ENCODE measurements around the gene KIF3B. TPM values are rescaled to one million over a fixed set of nuclear protein-coding genes. Genes with fewer than 3 reads are reported as not detected.

The KIF3B gene
- polyA plus RNA-seq, 1 donor (not counting 4 experiments of a cell fraction or from before 2014, with no cell fraction given), result 20.3 TPM

DNA sequence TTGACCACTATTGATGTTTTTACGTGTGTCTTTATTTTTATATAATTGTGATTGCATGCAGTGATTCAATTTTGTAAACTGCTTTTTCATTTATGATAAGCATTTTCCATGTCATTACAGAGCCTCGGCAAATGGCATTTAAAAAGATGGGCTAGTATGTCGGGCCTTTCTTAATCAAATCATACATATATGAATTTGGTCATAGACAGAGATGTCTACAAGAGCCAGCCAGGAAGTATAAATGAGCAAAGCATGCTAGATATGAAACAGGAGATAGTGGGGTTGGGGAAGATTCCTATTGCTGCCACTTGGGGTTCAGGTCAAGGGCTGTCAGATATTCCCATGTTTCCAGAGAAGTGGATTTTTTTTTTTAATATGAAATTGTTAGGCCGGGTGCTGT is 20.0 kb downstream of the KIF3B start:
- DNase-seq (ENCODE audit: low read depth, low spot score) (no peak), FAIRE-seq (no peak)
- no peaks in the 10 kb centered on the region for H3K9me3 ChIP-seq (ENCODE audit: control insufficient read depth, low read depth, low read length)
- dilution Hi-C loops (cut with MboI; ENCODE audit: extremely low pct_ligation_motif_present, low sequenced_read_pairs), result no loop called here
- H2AFZ ChIP-seq (ENCODE audit: control insufficient read depth, low read length), result no peak overlapping the region
- no peak overlapping the region for H3K27ac ChIP-seq (ENCODE audit: control insufficient read depth, insufficient read depth, low read length)
- H3K4me1 ChIP-seq (ENCODE audit: control insufficient read depth, extremely low read depth, insufficient read depth, low read length), result no peaks in the 10 kb centered on the region
- peaks cover 0 to 2% of the 10 kb centered on the region in 2 experiments for H3K36me3 ChIP-seq (ENCODE audit: control insufficient read depth in 2 of 2, extremely low read depth in 1 of 2, insufficient read depth in 2 of 2, low read length in 2 of 2)
- no peak overlapping the region for H3K4me3 ChIP-seq (ENCODE audit: control insufficient read depth in 2 of 3, extremely low read depth in 1 of 3, insufficient read depth in 2 of 3, low read depth in 1 of 3, low read length in 3 of 3)
- no peaks in the 10 kb centered on the region for H4K20me1 ChIP-seq (ENCODE audit: control insufficient read depth, extremely low read depth, insufficient read depth, low read length)
- TF ChIP-seq, protein P1, sequence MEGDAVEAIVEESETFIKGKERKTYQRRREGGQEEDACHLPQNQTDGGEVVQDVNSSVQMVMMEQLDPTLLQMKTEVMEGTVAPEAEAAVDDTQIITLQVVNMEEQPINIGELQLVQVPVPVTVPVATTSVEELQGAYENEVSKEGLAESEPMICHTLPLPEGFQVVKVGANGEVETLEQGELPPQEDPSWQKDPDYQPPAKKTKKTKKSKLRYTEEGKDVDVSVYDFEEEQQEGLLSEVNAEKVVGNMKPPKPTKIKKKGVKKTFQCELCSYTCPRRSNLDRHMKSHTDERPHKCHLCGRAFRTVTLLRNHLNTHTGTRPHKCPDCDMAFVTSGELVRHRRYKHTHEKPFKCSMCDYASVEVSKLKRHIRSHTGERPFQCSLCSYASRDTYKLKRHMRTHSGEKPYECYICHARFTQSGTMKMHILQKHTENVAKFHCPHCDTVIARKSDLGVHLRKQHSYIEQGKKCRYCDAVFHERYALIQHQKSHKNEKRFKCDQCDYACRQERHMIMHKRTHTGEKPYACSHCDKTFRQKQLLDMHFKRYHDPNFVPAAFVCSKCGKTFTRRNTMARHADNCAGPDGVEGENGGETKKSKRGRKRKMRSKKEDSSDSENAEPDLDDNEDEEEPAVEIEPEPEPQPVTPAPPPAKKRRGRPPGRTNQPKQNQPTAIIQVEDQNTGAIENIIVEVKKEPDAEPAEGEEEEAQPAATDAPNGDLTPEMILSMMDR (optimal IDR thresholded peaks at IDR 0.05 in 1 of 3, IDR thresholded peaks at IDR 0.05 in 1 of 3, conservative IDR thresholded peaks at IDR 0.05 in 1 of 3; ENCODE audit: extremely low read depth in 1 of 3, insufficient read depth in 2 of 3, low read length in 3 of 3), result no peak
- no peak for TF ChIP-seq EZH2 (IDR thresholded peaks at IDR 0.05; ENCODE audit: low read length)
- H3K9ac ChIP-seq (ENCODE audit: control insufficient read depth, extremely low read depth, insufficient read depth, low read length), result no peak overlapping the region
- no peaks in the 10 kb centered on the region for H3K9me1 ChIP-seq (ENCODE audit: control insufficient read depth, extremely low read depth, insufficient read depth, low read length)
- peaks cover 12% of the 10 kb centered on the region for H3K79me2 ChIP-seq (ENCODE audit: control insufficient read depth, insufficient read depth, low read length)
- no peaks in the 10 kb centered on the region for H3K27me3 ChIP-seq (ENCODE audit: control insufficient read depth, extremely low read depth, insufficient read depth, low read length)
- no peak overlapping the region for H3K4me2 ChIP-seq (ENCODE audit: control insufficient read depth, extremely low read depth, insufficient read depth, low read depth, low read length)

DNA sequence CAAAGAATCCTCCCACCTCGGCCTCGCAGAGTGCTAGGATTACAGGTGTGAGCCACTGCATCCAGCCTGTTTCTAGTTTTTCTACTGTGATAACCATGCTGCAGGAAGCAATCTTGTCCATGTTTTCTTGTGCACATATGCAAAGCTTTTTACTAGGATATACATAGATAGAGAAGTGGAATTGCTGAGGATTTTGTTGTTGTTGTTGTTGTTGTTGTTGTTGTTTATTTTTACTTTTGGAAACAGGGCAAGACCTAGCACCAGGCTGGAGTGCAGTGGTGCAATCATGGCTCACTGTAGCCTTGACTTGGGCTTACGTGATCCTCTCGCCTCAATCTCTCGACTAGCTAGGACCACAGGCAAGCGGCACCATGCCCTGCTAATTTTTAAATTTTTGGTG is 23.2 kb downstream of the KIF3B start:
- no peak overlapping the region for H3K4me2 ChIP-seq (ENCODE audit: control insufficient read depth, extremely low read depth, insufficient read depth, low read depth, low read length)
- FAIRE-seq (no peak), DNase-seq (ENCODE audit: low read depth, low spot score) (no peak)
- H2AFZ ChIP-seq (ENCODE audit: control insufficient read depth, low read length), result no peak overlapping the region
- no peak overlapping the region for H3K4me3 ChIP-seq (ENCODE audit: control insufficient read depth in 2 of 3, extremely low read depth in 1 of 3, insufficient read depth in 2 of 3, low read depth in 1 of 3, low read length in 3 of 3)
- H3K27ac ChIP-seq (ENCODE audit: control insufficient read depth, insufficient read depth, low read length), result no peak overlapping the region
- no peaks in the 10 kb centered on the region for H3K27me3 ChIP-seq (ENCODE audit: control insufficient read depth, extremely low read depth, insufficient read depth, low read length)
- H4K20me1 ChIP-seq (ENCODE audit: control insufficient read depth, extremely low read depth, insufficient read depth, low read length), result no peaks in the 10 kb centered on the region
- H3K79me2 ChIP-seq (ENCODE audit: control insufficient read depth, insufficient read depth, low read length), result peaks cover 9% of the 10 kb centered on the region
- TF ChIP-seq, protein P1 (optimal IDR thresholded peaks at IDR 0.05 in 1 of 3, IDR thresholded peaks at IDR 0.05 in 1 of 3, conservative IDR thresholded peaks at IDR 0.05 in 1 of 3; ENCODE audit: extremely low read depth in 1 of 3, insufficient read depth in 2 of 3, low read length in 3 of 3), result no peak
- TF ChIP-seq EZH2 (IDR thresholded peaks at IDR 0.05; ENCODE audit: low read length), result no peak
- peaks cover 0 to 3% of the 10 kb centered on the region in 2 experiments for H3K36me3 ChIP-seq (ENCODE audit: control insufficient read depth in 2 of 2, extremely low read depth in 1 of 2, insufficient read depth in 2 of 2, low read length in 2 of 2)
- no peak overlapping the region for H3K9ac ChIP-seq (ENCODE audit: control insufficient read depth, extremely low read depth, insufficient read depth, low read length)
- no peaks in the 10 kb centered on the region for H3K9me1 ChIP-seq (ENCODE audit: control insufficient read depth, extremely low read depth, insufficient read depth, low read length)
- no peaks in the 10 kb centered on the region for H3K9me3 ChIP-seq (ENCODE audit: control insufficient read depth, low read depth, low read length)
- dilution Hi-C loops (cut with MboI; ENCODE audit: extremely low pct_ligation_motif_present, low sequenced_read_pairs), result no loop called here
- no peaks in the 10 kb centered on the region for H3K4me1 ChIP-seq (ENCODE audit: control insufficient read depth, extremely low read depth, insufficient read depth, low read length)

All from keratinocyte (primary cell).